Calu3 (cell line): ENCODE data around the gene BRICD5. TPM values are rescaled to one million over a fixed set of nuclear protein-coding genes. Genes with fewer than 3 reads are reported as not detected.

Source experiments
- BruUV-seq: library from RNA; stranded (reverse); fragments of 400-500 nt; replicated peaks from 2 replicates; lab custom pipeline; 2021; lab: Mats Ljungman, UMichigan
- CTCF ChIA-PET: fragments of 300-600 bp; sonication (Branson Sonifier 250); formaldehyde crosslinking; loops from one replicate; lab custom pipeline; 2022; ENCODE audit warnings: antibody characterized with exemption; lab: Charles Lee
- DNase-seq: peaks from one replicate; pipeline ENCODE4 v3.0.0; 2022
- H3K27ac Mint-ChIP-seq: one replicate; pipeline ENCODE4 v1.8.0; 2022; ENCODE audit warnings: mixed read lengths; ENCODE audit not compliant: unreplicated experiment
- H3K27me3 Mint-ChIP-seq: one replicate; pipeline ENCODE4 v1.8.0; 2022; ENCODE audit warnings: mixed read lengths; ENCODE audit not compliant: unreplicated experiment
- H3K36me3 Mint-ChIP-seq: one replicate; pipeline ENCODE4 v1.8.0; 2022; ENCODE audit warnings: mild to moderate bottlenecking, moderate library complexity, mixed read lengths; ENCODE audit not compliant: insufficient read depth, unreplicated experiment
- H3K4me1 Mint-ChIP-seq: one replicate; pipeline ENCODE4 v1.8.0; 2022; ENCODE audit warnings: mild to moderate bottlenecking, low read depth, mixed read lengths; ENCODE audit not compliant: unreplicated experiment
- H3K4me3 Mint-ChIP-seq: one replicate; pipeline ENCODE4 v1.8.0; 2022; ENCODE audit warnings: mild to moderate bottlenecking, low read depth, moderate library complexity, mixed read lengths; ENCODE audit not compliant: unreplicated experiment
- H3K9me3 Mint-ChIP-seq: one replicate; pipeline ENCODE4 v1.8.0; 2022; ENCODE audit warnings: low read depth, mixed read lengths; ENCODE audit not compliant: unreplicated experiment
- intact Hi-C: fragments of 100-400 bp; cut with micrococcal nuclease; formaldehyde crosslinking; loops from one replicate; pipeline ENCODE4 v1.10.0; 2022; ENCODE audit not compliant: unreplicated experiment
- total RNA-seq: library from RNA; stranded (reverse); gene quantifications from 2 replicates; pipeline ENCODE4 v1.2.3, GENCODE V29; 2022
- TF ChIP-seq, protein P1 (sequence below): fragments of 200-600 bp; IDR thresholded peaks from one replicate; pipeline ENCODE4 v1.8.0; 2022; ENCODE audit warnings: antibody characterized with exemption; ENCODE audit not compliant: unreplicated experiment

Gene BRICD5
- total RNA-seq, 1 experiment from 2014 or later = 17.3 TPM

DNA sequence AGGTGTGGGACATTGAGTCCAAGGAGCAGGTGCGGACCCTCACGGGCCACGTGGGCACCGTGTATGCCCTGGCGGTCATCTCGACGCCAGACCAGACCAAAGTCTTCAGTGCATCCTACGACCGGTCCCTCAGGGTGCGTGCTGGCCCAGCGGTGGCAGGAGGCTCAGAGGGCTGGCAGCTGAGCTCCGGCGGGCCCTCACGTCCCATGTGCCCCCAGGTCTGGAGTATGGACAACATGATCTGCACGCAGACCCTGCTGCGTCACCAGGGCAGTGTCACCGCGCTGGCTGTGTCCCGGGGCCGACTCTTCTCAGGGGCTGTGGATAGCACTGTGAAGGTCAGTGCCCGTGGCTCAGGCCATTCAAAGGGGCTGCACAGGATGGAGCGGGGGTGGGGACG is 34.6 kb downstream of the BRICD5 start:
- no peaks in the 10 kb centered on the region for H3K4me1 Mint-ChIP-seq
- DNase-seq = no peak
- no peak overlapping the region for H3K4me3 Mint-ChIP-seq
- H3K27ac Mint-ChIP-seq = no peak overlapping the region
- peaks cover 68% of the 10 kb centered on the region for H3K36me3 Mint-ChIP-seq
- intact Hi-C loops = no loop called here
- TF ChIP-seq, protein P1, sequence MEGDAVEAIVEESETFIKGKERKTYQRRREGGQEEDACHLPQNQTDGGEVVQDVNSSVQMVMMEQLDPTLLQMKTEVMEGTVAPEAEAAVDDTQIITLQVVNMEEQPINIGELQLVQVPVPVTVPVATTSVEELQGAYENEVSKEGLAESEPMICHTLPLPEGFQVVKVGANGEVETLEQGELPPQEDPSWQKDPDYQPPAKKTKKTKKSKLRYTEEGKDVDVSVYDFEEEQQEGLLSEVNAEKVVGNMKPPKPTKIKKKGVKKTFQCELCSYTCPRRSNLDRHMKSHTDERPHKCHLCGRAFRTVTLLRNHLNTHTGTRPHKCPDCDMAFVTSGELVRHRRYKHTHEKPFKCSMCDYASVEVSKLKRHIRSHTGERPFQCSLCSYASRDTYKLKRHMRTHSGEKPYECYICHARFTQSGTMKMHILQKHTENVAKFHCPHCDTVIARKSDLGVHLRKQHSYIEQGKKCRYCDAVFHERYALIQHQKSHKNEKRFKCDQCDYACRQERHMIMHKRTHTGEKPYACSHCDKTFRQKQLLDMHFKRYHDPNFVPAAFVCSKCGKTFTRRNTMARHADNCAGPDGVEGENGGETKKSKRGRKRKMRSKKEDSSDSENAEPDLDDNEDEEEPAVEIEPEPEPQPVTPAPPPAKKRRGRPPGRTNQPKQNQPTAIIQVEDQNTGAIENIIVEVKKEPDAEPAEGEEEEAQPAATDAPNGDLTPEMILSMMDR = no peak
- BruUV-seq = no TSS peak
- no peaks in the 10 kb centered on the region for H3K27me3 Mint-ChIP-seq
- H3K9me3 Mint-ChIP-seq = no peaks in the 10 kb centered on the region
- CTCF ChIA-PET = no interaction called here

DNA sequence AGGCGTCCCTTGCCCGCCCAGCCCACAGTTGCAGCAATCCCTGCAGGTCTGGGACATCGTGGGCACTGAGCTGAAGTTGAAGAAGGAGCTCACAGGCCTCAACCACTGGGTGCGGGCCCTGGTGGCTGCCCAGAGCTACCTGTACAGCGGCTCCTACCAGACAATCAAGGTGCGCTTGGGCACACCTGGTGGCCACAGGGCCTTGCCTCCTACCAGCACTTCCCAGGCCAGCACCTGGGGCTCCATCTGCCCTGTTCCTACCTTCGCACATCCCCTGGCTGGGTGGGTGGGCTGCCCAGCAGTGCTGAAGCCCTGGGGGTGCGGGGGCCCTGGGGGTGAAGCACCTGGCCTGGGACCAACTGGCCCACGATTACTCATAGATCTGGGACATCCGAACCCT is 35.2 kb downstream of the BRICD5 start:
- CTCF ChIA-PET = no interaction called here
- BruUV-seq = no TSS peak

GRCh38 chr16:2174396-2175131 is 36.1 kb downstream of the BRICD5 start:
- BruUV-seq = no TSS peak
- Mint-ChIP-seq H3K27me3 (no peaks in the 10 kb centered on the region), H3K9me3 (no peaks in the 10 kb centered on the region), H3K36me3 (peaks cover 77% of the 10 kb centered on the region), H3K27ac (no peak overlapping the region), H3K4me1 (no peaks in the 10 kb centered on the region), H3K4me3 (no peak overlapping the region)
- TF ChIP-seq, protein P1 = no peak
- no peak for DNase-seq
- intact Hi-C loops = no loop called here
- CTCF ChIA-PET = interaction anchor here (0.6 kb wide), 1 partner anchor 333 kb away, joined by 5 read pairs; no protein-coding TSS in a partner anchor

More for the DNA sequence above, 35.2 kb downstream of the BRICD5 start:
- peaks cover 72% of the 10 kb centered on the region for H3K36me3 Mint-ChIP-seq
- TF ChIP-seq, protein P1 = no peak
- no peaks in the 10 kb centered on the region for H3K27me3 Mint-ChIP-seq
- DNase-seq = no peak
- no peaks in the 10 kb centered on the region for H3K9me3 Mint-ChIP-seq
- H3K4me1 Mint-ChIP-seq = no peaks in the 10 kb centered on the region
- intact Hi-C loops = no loop called here
- no peak overlapping the region for H3K27ac Mint-ChIP-seq
- no peak overlapping the region for H3K4me3 Mint-ChIP-seq

DNA sequence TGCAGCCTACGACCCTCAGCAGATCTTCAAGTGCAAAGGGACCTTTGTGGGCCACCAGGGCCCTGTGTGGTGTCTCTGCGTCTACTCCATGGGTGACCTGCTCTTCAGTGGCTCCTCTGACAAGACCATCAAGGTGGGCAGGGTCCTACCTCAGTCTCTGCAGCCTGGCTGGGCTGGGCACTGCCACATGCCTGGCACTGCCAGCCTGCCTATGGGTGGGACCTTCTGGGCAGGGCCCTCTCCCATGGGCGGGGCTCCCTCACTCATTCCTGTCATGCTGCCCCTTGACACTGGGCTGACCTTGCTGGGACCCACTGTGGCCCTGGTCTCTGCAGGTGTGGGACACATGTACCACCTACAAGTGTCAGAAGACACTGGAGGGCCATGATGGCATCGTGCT is 36.7 kb downstream of the BRICD5 start:
- Mint-ChIP-seq H3K27ac (no peak overlapping the region), H3K36me3 (peaks cover 77% of the 10 kb centered on the region), H3K4me3 (no peak overlapping the region), H3K27me3 (no peaks in the 10 kb centered on the region), H3K9me3 (no peaks in the 10 kb centered on the region), H3K4me1 (no peaks in the 10 kb centered on the region)
- no TSS peak for BruUV-seq
- no peak for DNase-seq
- TF ChIP-seq, protein P1 = no peak
- CTCF ChIA-PET = interaction anchor here (0.6 kb wide), 1 partner anchor 333 kb away, joined by 5 read pairs; no protein-coding TSS in a partner anchor
- intact Hi-C loops = no loop called here
